ENCODE measurements around the gene BTNL3. TPM values are rescaled to one million over a fixed set of nuclear protein-coding genes. Genes with fewer than 3 reads are reported as not detected.

The BTNL3 gene
- total and polyA plus RNA-seq, 9 of the 15 experiments (the other 6 are each of a cell fraction or from before 2014, with no cell fraction given): 0.03 to 0.44 (median 0.04) TPM; not detected in 4

DNA sequence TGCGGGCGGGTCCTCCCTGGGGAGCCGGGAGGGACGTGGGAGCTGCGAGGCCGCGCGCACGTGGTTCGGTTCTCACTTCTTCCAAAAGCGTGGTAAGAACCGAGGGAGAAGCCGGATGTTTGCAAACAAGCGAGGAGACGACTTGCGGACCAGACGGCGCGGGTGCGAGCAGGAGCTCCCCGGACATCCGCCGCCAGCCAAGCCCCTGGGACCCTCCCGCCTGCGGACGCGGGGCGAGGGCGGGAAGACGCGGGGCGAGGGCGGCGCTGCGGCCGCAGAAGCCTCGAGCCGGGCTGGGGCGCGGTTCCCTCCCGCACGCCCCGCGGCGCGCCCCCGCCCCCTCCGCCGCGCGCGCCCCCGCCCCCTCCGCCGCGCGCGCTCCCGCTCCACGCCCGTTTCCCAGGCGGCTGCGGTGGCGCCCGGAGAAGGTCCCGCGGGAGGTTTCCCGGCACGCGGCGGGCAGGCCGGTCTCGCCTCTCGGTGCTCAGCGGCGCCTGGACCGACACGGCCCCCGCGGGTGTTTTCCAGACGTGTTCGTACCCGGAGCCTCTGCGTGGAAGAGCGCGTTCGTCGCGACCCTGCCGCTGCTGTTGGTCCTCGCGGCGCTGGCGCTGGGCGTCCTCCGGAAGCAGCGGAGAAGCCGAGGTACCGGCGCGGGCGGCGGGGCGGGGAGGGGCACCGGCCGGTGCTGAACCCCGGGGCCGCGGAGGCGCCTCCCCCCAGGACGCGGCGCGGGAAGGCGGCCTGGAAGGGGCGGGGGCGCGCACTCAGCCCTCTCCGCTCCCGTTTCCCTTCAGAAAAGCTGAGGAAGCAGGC, 64.2 kb downstream of the BTNL3 start (continued):
- no peak for TF ChIP-seq CHD7 (IDR thresholded peaks at IDR 0.05; ENCODE audit: low read depth, low read length)
- no peak for TF ChIP-seq BCL6 (CRISPR knock-in tag; IDR thresholded peaks at IDR 0.05)
- TF ChIP-seq, protein P1, sequence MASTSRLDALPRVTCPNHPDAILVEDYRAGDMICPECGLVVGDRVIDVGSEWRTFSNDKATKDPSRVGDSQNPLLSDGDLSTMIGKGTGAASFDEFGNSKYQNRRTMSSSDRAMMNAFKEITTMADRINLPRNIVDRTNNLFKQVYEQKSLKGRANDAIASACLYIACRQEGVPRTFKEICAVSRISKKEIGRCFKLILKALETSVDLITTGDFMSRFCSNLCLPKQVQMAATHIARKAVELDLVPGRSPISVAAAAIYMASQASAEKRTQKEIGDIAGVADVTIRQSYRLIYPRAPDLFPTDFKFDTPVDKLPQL (IDR thresholded peaks at IDR 0.05; ENCODE audit: extremely low read depth, insufficient read length): no peak
- TF ChIP-seq XRCC3 (IDR thresholded peaks at IDR 0.05): no peak
- TF ChIP-seq ZNF584 (CRISPR knock-in tag; IDR thresholded peaks at IDR 0.05; ENCODE audit: low read depth): peak; percentile 64; the same call in 1 of the 2 replicates
- TF ChIP-seq, protein P2, sequence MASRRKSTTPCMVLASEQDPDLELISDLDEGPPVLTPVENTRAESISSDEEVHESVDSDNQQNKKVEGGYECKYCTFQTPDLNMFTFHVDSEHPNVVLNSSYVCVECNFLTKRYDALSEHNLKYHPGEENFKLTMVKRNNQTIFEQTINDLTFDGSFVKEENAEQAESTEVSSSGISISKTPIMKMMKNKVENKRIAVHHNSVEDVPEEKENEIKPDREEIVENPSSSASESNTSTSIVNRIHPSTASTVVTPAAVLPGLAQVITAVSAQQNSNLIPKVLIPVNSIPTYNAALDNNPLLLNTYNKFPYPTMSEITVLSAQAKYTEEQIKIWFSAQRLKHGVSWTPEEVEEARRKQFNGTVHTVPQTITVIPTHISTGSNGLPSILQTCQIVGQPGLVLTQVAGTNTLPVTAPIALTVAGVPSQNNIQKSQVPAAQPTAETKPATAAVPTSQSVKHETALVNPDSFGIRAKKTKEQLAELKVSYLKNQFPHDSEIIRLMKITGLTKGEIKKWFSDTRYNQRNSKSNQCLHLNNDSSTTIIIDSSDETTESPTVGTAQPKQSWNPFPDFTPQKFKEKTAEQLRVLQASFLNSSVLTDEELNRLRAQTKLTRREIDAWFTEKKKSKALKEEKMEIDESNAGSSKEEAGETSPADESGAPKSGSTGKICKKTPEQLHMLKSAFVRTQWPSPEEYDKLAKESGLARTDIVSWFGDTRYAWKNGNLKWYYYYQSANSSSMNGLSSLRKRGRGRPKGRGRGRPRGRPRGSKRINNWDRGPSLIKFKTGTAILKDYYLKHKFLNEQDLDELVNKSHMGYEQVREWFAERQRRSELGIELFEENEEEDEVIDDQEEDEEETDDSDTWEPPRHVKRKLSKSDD (conservative IDR thresholded peaks at IDR 0.05; ENCODE audit: low read length): no peak
- TF ChIP-seq ZNF445 (CRISPR knock-in tag; IDR thresholded peaks at IDR 0.05; ENCODE audit: low read depth): no peak
- no peak for TF ChIP-seq RBM17 (IDR thresholded peaks at IDR 0.05; ENCODE audit: borderline replicate concordance, low read depth, low read length)
- TF ChIP-seq NFE2 (IDR thresholded peaks at IDR 0.05; ENCODE audit: low read depth): no peak
- no peak for TF ChIP-seq EP300 (IDR thresholded peaks at IDR 0.05; ENCODE audit: low read length)
- TF ChIP-seq MEF2A (IDR thresholded peaks at IDR 0.05; ENCODE audit: control insufficient read depth, low read depth, low read length): peak; percentile 40; the same call in 1 of the 2 replicates
